NOMO-1 treated with DMSO at 0.1 percent for 48 hours (cell line): ENCODE data around the gene REPIN1.
A peak's percentile ranks its signal among the peaks of the same experiment; 100 is the strongest.

ENCODE experiments used
- DNase-seq: peaks from one replicate; lab custom pipeline; 2025; ENCODE audit not compliant: unreplicated experiment; lab: John Stamatoyannopoulos, UW

REPIN1 gene

GRCh38 chr7:150420242-150420641, 51.6 kb downstream of the REPIN1 start:
- no peak for DNase-seq

- DNase-seq: peak; percentile 28
Measured at GRCh38 chr7:150420987-150421674, 52.5 kb downstream of the REPIN1 start.

- DNase-seq: no peak
Measured at GRCh38 chr7:150421831-150422230, 53.2 kb downstream of the REPIN1 start.
